PC-9 (cell line): ENCODE data around the gene TFCP2L1.

Experiments used
- EZH2 ChIP-seq: fragments of 200-600 bp; sonication (generic); IDR thresholded peaks from 2 replicates; pipeline ENCODE4 v1.8.0; 2017; ENCODE audit warnings: antibody characterized with exemption, low read depth
- TF ChIP-seq, protein P1 (sequence below): fragments of 200-600 bp; sonication (generic); conservative IDR thresholded peaks from 2 replicates; pipeline ENCODE4 v1.6.1; 2017; ENCODE audit warnings: mixed run types, antibody characterized with exemption, mild to moderate bottlenecking, moderate library complexity

- TF ChIP-seq, protein P1, sequence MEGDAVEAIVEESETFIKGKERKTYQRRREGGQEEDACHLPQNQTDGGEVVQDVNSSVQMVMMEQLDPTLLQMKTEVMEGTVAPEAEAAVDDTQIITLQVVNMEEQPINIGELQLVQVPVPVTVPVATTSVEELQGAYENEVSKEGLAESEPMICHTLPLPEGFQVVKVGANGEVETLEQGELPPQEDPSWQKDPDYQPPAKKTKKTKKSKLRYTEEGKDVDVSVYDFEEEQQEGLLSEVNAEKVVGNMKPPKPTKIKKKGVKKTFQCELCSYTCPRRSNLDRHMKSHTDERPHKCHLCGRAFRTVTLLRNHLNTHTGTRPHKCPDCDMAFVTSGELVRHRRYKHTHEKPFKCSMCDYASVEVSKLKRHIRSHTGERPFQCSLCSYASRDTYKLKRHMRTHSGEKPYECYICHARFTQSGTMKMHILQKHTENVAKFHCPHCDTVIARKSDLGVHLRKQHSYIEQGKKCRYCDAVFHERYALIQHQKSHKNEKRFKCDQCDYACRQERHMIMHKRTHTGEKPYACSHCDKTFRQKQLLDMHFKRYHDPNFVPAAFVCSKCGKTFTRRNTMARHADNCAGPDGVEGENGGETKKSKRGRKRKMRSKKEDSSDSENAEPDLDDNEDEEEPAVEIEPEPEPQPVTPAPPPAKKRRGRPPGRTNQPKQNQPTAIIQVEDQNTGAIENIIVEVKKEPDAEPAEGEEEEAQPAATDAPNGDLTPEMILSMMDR: no peak
- TF ChIP-seq EZH2: no peak
Measured at GRCh38 chr2:121273116-121273515, 11.9 kb downstream of the TFCP2L1 start.
